Islet of Langerhans (tissue), 1 donor: ENCODE measurements around the gene NPAS3.
A peak's percentile ranks its signal among the peaks of the same experiment; 100 is the strongest.

ENCODE experiments used
- FAIRE-seq: peaks from one replicate; lab custom pipeline; 2011; peaks lifted over from hg19 to GRCh38; lab: Jason Lieb, UNC

The NPAS3 gene

GRCh38 chr14:33483110-33483509, 544.4 kb downstream of the NPAS3 start:
- no peak for FAIRE-seq

- FAIRE-seq = no peak
These were observed 544.9 kb downstream of the NPAS3 start for GRCh38 chr14:33483541-33483940.

GRCh38 chr14:33484264-33484663, 545.6 kb downstream of the NPAS3 start:
- FAIRE-seq = peak; percentile 61

- FAIRE-seq = peak; percentile 55
These were observed 547.7 kb downstream of the NPAS3 start for GRCh38 chr14:33486332-33486890.

- no peak for FAIRE-seq
These were observed 549.9 kb downstream of the NPAS3 start for GRCh38 chr14:33488582-33488981.

GRCh38 chr14:33490555-33490954, 551.9 kb downstream of the NPAS3 start:
- no peak for FAIRE-seq

- no peak for FAIRE-seq
These were observed 552.4 kb downstream of the NPAS3 start for GRCh38 chr14:33491112-33491511.

- no peak for FAIRE-seq
These were observed 553.8 kb downstream of the NPAS3 start for GRCh38 chr14:33492491-33492890.

- FAIRE-seq = no peak
These were observed 554.6 kb downstream of the NPAS3 start for GRCh38 chr14:33493266-33493665.

- no peak for FAIRE-seq
These were observed 555.3 kb downstream of the NPAS3 start for GRCh38 chr14:33493990-33494389.

GRCh38 chr14:33499687-33500086, 561.0 kb downstream of the NPAS3 start:
- no peak for FAIRE-seq

- no peak for FAIRE-seq
These were observed 565.8 kb downstream of the NPAS3 start for GRCh38 chr14:33504246-33505099.

GRCh38 chr14:33505266-33505962, 566.7 kb downstream of the NPAS3 start:
- FAIRE-seq = no peak

- FAIRE-seq = no peak
These were observed 567.3 kb downstream of the NPAS3 start for GRCh38 chr14:33505963-33506329.

- no peak for FAIRE-seq
These were observed 569.7 kb downstream of the NPAS3 start for GRCh38 chr14:33508126-33509062.

- no peak for FAIRE-seq
These were observed 570.8 kb downstream of the NPAS3 start for GRCh38 chr14:33509454-33509853.

- FAIRE-seq = no peak
These were observed 571.4 kb downstream of the NPAS3 start for GRCh38 chr14:33510063-33510481.

- FAIRE-seq = no peak
These were observed 572.3 kb downstream of the NPAS3 start for GRCh38 chr14:33510991-33511390.

- FAIRE-seq = no peak
These were observed 573.4 kb downstream of the NPAS3 start for GRCh38 chr14:33511851-33512640.

- FAIRE-seq = no peak
These were observed 576.8 kb downstream of the NPAS3 start for GRCh38 chr14:33515441-33515840.

GRCh38 chr14:33515899-33516298, 577.2 kb downstream of the NPAS3 start:
- no peak for FAIRE-seq
